SK-N-MC (cell line): ENCODE results near the gene PLEKHA7.

Experiments used
- DNase-seq: peaks from one replicate; pipeline ENCODE4 v3.0.0-alpha.2; 2011; ENCODE audit warnings: low read depth, low spot score
- H3K27ac ChIP-seq: fragments of 200-600 bp; sonication (generic); 2 replicates; pipeline ENCODE4 v1.5.1; 2016; ENCODE audit warnings: mixed run types
- H3K36me3 ChIP-seq: fragments of 200-600 bp; sonication (generic); 2 replicates; pipeline ENCODE4 v1.6.1; 2017; ENCODE audit warnings: antibody characterized with exemption, low read length, mixed read lengths; ENCODE audit not compliant: insufficient read depth
- H3K4me3 ChIP-seq: fragments of 200-600 bp; sonication (generic); 2 replicates; pipeline ENCODE4 v1.5.1; 2016
- H3K9ac ChIP-seq: fragments of 200-600 bp; sonication (generic); 2 replicates; pipeline ENCODE4 v1.8.0; 2017; ENCODE audit warnings: mixed run types, mixed read lengths; ENCODE audit not compliant: insufficient read length
- H3K9me3 ChIP-seq: fragments of 200-600 bp; sonication (generic); 2 replicates; pipeline ENCODE4 v1.6.1; 2017; ENCODE audit warnings: low read depth, mild to moderate bottlenecking, antibody characterized with exemption, low read length, moderate library complexity, mixed read lengths
- EZH2 ChIP-seq: fragments of 200-600 bp; sonication (generic); IDR thresholded peaks from one replicate; pipeline ENCODE4 v1.6.1; 2017; ENCODE audit warnings: antibody characterized with exemption
- FOXP2 ChIP-seq: optimal IDR thresholded peaks from 2 replicates; pipeline ENCODE3; 2011; ENCODE audit warnings: mild to moderate bottlenecking, moderate library complexity; ENCODE audit not compliant: insufficient read depth; ENCODE audit errors: extremely low read length, control extremely low read depth
- POLR2AphosphoS5 ChIP-seq: IDR thresholded peaks from 2 replicates; pipeline ENCODE4 v1.6.1; 2012; ENCODE audit warnings: mild to moderate bottlenecking, low read depth, low read length, borderline replicate concordance

PLEKHA7 gene

GRCh38 chr11:16738947-16739815 lies 275.0 kb downstream of the PLEKHA7 start:
- no peak for DNase-seq
- peak overlapping the region; percentile 84 for H3K27ac ChIP-seq
- H3K4me3 ChIP-seq = peak overlapping the region; percentile 82
- no peaks in the 10 kb centered on the region for H3K9me3 ChIP-seq
- peaks cover 41% of the 10 kb centered on the region for H3K36me3 ChIP-seq
- TF ChIP-seq POLR2AphosphoS5 (no peak), EZH2 (no peak), FOXP2 (no peak)
- H3K9ac ChIP-seq = peak overlapping the region; percentile 97

- peak within 1 kb of the TSS; percentile 84 for H3K27ac ChIP-seq
- no peaks in the 10 kb centered on the region for H3K9me3 ChIP-seq
- TF ChIP-seq EZH2 = no peak
- peak; percentile 95 for TF ChIP-seq POLR2AphosphoS5
- no peak for TF ChIP-seq FOXP2
- H3K9ac ChIP-seq = peak within 1 kb of the TSS; percentile 97
- peak within 1 kb of the TSS; percentile 82 for H3K4me3 ChIP-seq
- DNase-seq = peak; percentile 98
- H3K36me3 ChIP-seq = peaks cover 37% of the 10 kb centered on the region
Measured at GRCh38 chr11:16738193-16738946, 275.8 kb downstream of the PLEKHA7 start, which contains the start of gene C11orf58. TSS of gene C11orf58 (plus strand) at chr11:16738647. CDS start at chr11:16738779, 132 bp downstream.

GRCh38 chr11:16737818-16738192 lies 276.4 kb downstream of the PLEKHA7 start:
- Histone ChIP-seq H3K9me3 (no peaks in the 10 kb centered on the region), H3K36me3 (peaks cover 31% of the 10 kb centered on the region), H3K9ac (peak overlapping the region; percentile 97), H3K27ac (peak overlapping the region; percentile 84), H3K4me3 (peak overlapping the region; percentile 82)
- no peak for DNase-seq
- TF ChIP-seq EZH2 (no peak), FOXP2 (no peak), POLR2AphosphoS5 (no peak)
